SK-N-MC (cell line): Measurements from ENCODE around the gene ANKDD1B.

ENCODE experiments used
- EZH2 ChIP-seq: fragments of 200-600 bp; sonication (generic); IDR thresholded peaks from one replicate; pipeline ENCODE4 v1.6.1; 2017; ENCODE audit warnings: antibody characterized with exemption
- FOXP2 ChIP-seq: optimal IDR thresholded peaks from 2 replicates; pipeline ENCODE3; 2011; ENCODE audit warnings: mild to moderate bottlenecking, moderate library complexity; ENCODE audit not compliant: insufficient read depth; ENCODE audit errors: extremely low read length, control extremely low read depth
- POLR2AphosphoS5 ChIP-seq: IDR thresholded peaks from 2 replicates; pipeline ENCODE4 v1.6.1; 2012; ENCODE audit warnings: mild to moderate bottlenecking, low read depth, low read length, borderline replicate concordance

DNA sequence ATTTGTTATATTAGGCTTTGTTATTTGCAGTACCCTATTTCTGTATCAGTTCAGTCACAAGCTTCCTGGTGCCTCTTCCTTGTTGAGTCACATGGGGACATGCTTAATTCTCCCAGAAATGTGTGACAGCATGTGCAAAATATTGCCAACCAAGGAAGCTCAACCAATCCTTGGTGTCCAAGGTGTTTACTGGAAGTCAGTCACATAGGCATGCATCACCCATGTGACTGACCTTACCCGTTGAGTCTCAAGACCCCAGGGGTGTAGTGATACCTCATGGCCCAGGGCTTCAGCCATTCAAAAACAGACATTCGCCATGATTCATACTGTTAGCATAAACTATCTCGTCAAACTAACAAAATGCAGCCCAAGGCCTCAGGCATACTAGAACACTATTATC is 9.3 kb upstream of the ANKDD1B start:
- TF ChIP-seq EZH2 (no peak), POLR2AphosphoS5 (no peak), FOXP2 (no peak)
